Measurements from ENCODE around the gene PNMT. TPM values are rescaled to one million over a fixed set of nuclear protein-coding genes. Genes with fewer than 3 reads are reported as not detected.
"Not testable (repeated sequence)": the region's sequence is repeated elsewhere in the genome, so short reads cannot be mapped to it uniquely, and the experiment has no call there.

PNMT gene
- polyA plus RNA-seq, 3 donors from 2014 or later: 1.4 to 1.6 TPM; not detected in 1

DNA sequence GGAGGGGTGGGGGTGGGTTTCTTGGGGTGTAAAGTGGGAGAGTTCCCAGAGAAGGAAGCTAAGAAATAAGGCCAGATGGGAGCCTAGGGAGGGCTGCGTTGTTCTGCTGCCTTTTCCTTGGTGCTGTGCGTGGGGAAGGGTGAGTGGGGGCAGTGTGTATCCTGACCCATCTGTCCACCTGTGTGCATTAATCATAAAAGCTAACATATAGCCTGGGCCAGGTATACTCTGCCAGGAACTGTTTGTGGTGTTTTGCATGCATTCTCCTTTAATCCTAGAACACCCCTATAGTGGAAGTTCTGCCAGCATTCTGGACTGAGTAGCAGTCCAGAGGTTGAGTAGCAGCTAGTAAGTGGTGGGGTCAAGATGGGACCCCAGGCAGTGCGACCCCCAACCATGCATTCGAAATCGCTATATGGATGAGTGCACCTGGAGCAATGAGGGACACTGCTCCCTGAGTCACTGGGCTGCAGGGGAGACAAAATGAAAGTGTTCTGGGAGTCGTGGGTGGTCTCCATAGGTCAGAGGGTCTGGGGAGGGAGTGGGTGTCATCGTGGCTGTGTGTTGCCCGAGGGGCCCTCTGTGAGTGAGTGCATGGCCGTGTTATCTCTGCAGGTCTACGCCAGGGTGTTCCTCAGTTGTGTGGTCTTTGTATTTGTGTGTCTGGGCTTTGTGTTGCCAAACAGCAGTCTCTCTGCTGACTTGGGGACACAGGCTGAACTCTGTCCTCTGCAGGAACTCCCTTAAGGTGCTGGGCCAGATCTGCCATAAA, 32.9 kb downstream of the PNMT start:
- peak overlapping the region in 5 of 6 donors; percentile 11 to 58 (median 43) for H3K27ac Mint-ChIP-seq
- H3K4me3 Mint-ChIP-seq: peak overlapping the region in 4 of 5 donors; percentile 24 to 60 (median 46)
- H3K36me3 Mint-ChIP-seq: peaks cover 3 to 4% (median 3%) of the 10 kb centered on the region in 3 donors
- DNase-seq: no peak
- peaks cover 2 to 13% (median 7%) of the 10 kb centered on the region in 3 donors for H3K27me3 Mint-ChIP-seq (ENCODE audit: low read depth in 3 of 3)
- H3K9me3 Mint-ChIP-seq: no peaks in the 10 kb centered on the region
- peaks cover 35 to 38% of the 10 kb centered on the region in 2 donors for H3K4me1 Mint-ChIP-seq

GRCh38 chr17:39701784-39702422, 33.6 kb downstream of the PNMT start:
- Mint-ChIP-seq H3K36me3 (peaks cover 3 to 4% (median 3%) of the 10 kb centered on the region in 3 donors), H3K27me3 (ENCODE audit: low read depth in 3 of 3) (peaks cover 2 to 13% (median 7%) of the 10 kb centered on the region in 3 donors), H3K27ac (peak overlapping the region in 2 of 6 donors; percentile 43 to 58), H3K4me1 (peaks cover 42 to 46% of the 10 kb centered on the region in 2 donors), H3K4me3 (peak overlapping the region in 1 of 5 donors; percentile 5), H3K9me3 (no peaks in the 10 kb centered on the region)
- no peak for DNase-seq

GRCh38 chr17:39702901-39703893, 34.9 kb downstream of the PNMT start:
- H3K27ac Mint-ChIP-seq: peak overlapping the region; percentile 2 to 85 (median 70)
- H3K27me3 Mint-ChIP-seq (ENCODE audit: low read depth in 3 of 3): peaks cover 0 to 9% (median 7%) of the 10 kb centered on the region in 3 donors
- peaks cover 55 to 58% of the 10 kb centered on the region in 2 donors for H3K4me1 Mint-ChIP-seq
- peak in 1 of 3 donors; percentile 15 for DNase-seq
- no peaks in the 10 kb centered on the region for H3K9me3 Mint-ChIP-seq
- no peaks in the 10 kb centered on the region for H3K36me3 Mint-ChIP-seq
- H3K4me3 Mint-ChIP-seq: peak overlapping the region in 3 of 5 donors; percentile 2 to 36 (median 35)

DNA sequence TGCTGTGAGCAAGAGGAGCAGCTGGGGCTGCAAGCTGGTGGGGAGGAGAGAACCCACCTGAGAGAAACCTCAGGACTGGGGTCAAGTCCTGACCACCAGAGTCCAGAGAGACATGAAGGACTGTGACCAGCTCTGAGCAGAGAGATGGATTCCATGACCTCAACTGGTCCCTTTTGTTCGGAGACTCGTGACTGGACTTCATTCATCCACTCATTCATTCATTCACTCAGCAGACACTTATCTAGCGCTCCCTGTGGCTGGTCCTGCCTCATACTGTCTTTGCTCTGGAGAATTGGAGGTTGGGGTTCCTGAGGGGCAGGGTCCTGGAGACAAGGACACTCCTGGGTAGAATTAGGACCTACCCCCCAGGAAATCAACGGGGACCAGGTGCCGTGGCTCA, 35.7 kb downstream of the PNMT start:
- H3K27me3 Mint-ChIP-seq (ENCODE audit: low read depth in 3 of 3): peaks cover under 1 to 9% (median 7%) of the 10 kb centered on the region in 3 donors
- H3K9me3 Mint-ChIP-seq: no peaks in the 10 kb centered on the region
- H3K36me3 Mint-ChIP-seq: no peaks in the 10 kb centered on the region
- peak overlapping the region in 5 of 6 donors; percentile 33 to 85 (median 75) for H3K27ac Mint-ChIP-seq
- H3K4me3 Mint-ChIP-seq: no peak overlapping the region
- H3K4me1 Mint-ChIP-seq: peaks cover 61 to 66% of the 10 kb centered on the region in 2 donors
- no peak for DNase-seq

DNA sequence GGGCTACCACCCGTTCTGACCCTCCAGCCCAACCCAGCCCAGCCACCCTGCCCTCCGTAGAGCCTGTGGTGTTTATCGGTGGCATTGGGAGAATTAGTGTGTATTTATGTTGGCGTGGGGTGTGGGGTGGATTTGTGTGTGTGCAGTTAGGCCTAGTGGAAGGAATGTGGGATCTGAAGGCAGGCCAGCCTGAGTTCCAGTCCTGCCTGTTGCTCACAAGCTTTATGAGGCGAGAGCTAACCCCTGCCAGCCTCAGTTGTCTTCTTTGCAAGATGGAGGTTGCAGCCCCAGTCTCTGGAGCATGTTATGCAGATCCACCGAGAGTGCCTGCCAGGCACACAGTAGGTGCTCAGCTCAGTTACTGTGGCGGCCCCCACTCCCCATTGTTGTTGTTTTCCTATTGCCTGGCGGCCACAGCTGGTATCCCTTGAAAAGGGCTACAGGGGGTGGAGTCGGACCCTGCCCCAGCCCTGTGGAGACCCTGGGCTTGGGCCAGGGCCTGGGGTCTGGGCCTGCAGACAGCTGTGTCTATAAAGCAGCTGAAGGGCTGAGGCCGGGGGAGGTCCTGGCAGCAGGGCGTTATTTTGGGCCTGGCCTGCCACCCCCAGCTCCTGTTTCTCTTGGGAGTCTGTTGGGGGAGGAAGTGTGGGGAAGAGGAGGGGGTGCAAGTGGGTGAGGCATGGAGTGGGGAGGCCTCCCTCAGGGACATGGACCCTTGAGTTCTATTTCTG, 36.7 kb downstream of the PNMT start:
- Mint-ChIP-seq H3K9me3 (no peaks in the 10 kb centered on the region), H3K27ac (peak overlapping the region in 3 of 6 donors; percentile 23 to 69 (median 30)), H3K4me1 (peaks cover 66 to 70% of the 10 kb centered on the region in 2 donors)

GRCh38 chr17:39705786-39706348, 37.6 kb downstream of the PNMT start:
- Mint-ChIP-seq H3K4me1 (peaks cover 74 to 76% of the 10 kb centered on the region in 2 donors), H3K27ac (peak overlapping the region in 3 of 6 donors; percentile 34 to 93 (median 61))
- no peak for DNase-seq

More for the DNA sequence above, 36.7 kb downstream of the PNMT start:
- no peak for DNase-seq
- Mint-ChIP-seq H3K27me3 (ENCODE audit: low read depth in 3 of 3) (peaks cover 0 to 6% (median 3%) of the 10 kb centered on the region in 3 donors), H3K36me3 (no peaks in the 10 kb centered on the region), H3K4me3 (no peak overlapping the region)

GRCh38 chr17:39706383-39706782, 38.1 kb downstream of the PNMT start:
- Mint-ChIP-seq H3K4me3 (peak overlapping the region in 4 of 5 donors; percentile 38 to 82 (median 68)), H3K4me1 (peaks cover 72 to 76% of the 10 kb centered on the region in 2 donors), H3K9me3 (no peaks in the 10 kb centered on the region), H3K27ac (peak overlapping the region in 5 of 6 donors; percentile 61 to 99 (median 95)), H3K27me3 (ENCODE audit: low read depth in 3 of 3) (peaks cover 0 to 3% (median 2%) of the 10 kb centered on the region in 3 donors), H3K36me3 (no peaks in the 10 kb centered on the region)
- DNase-seq: no peak

More at GRCh38 chr17:39705786-39706348, 37.6 kb downstream of the PNMT start:
- H3K4me3 Mint-ChIP-seq: no peak overlapping the region
- H3K9me3 Mint-ChIP-seq: no peaks in the 10 kb centered on the region
- no peaks in the 10 kb centered on the region for H3K36me3 Mint-ChIP-seq
- peaks cover 0 to 4% (median 3%) of the 10 kb centered on the region in 3 donors for H3K27me3 Mint-ChIP-seq (ENCODE audit: low read depth in 3 of 3)

- Mint-ChIP-seq H3K4me3 (peak overlapping the region; percentile 57 to 94 (median 82)), H3K9me3 (no peaks in the 10 kb centered on the region), H3K4me1 (peaks cover 75 to 77% of the 10 kb centered on the region in 2 donors), H3K36me3 (no peaks in the 10 kb centered on the region), H3K27ac (peak overlapping the region; percentile 86 to 99 (median 95)), H3K27me3 (ENCODE audit: low read depth in 3 of 3) (peaks cover 0 to 3% (median 0%) of the 10 kb centered on the region in 3 donors)
- peak in 2 of 3 donors; percentile 18 to 22 for DNase-seq
Measured at GRCh38 chr17:39706921-39707337, 38.7 kb downstream of the PNMT start.

DNA sequence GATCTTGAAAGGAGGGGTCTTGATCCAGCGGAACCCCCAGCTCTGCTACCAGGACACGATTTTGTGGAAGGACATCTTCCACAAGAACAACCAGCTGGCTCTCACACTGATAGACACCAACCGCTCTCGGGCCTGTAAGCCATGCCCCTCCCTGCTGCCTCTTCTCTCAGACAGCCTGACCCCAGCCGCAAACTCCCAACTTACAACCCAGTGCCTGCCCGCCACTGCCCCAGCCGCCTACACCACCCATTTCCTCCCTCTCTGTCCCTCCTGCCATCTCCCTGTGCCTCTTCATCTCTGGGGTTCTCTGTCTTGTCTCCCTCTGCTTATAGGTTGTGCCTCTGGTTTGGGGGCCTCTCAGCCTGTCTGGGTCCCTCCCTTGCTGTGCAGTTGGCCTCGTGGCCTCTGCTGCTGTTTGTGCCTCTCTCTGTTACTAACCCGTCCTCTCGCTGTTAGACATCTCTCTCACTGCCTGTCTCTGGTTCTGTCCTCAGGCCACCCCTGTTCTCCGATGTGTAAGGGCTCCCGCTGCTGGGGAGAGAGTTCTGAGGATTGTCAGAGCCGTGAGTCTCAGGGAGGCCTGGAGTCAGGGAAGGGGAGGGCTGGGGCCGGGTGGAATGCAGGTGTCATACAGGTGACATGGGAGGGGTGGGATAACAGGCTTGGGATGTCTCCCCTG, 41.2 kb downstream of the PNMT start:
- no peaks in the 10 kb centered on the region for H3K9me3 Mint-ChIP-seq
- peak overlapping the region; percentile 93 to 99 (median 96) for H3K27ac Mint-ChIP-seq
- H3K4me3 Mint-ChIP-seq: peak overlapping the region; percentile 85 to 97 (median 93)
- H3K4me1 Mint-ChIP-seq: peaks cover 66 to 67% of the 10 kb centered on the region in 2 donors
- peaks cover 0 to 8% (median 7%) of the 10 kb centered on the region in 3 donors for H3K36me3 Mint-ChIP-seq
- peak; percentile 75 to 79 (median 79) for DNase-seq
- peaks cover 0 to 4% (median 0%) of the 10 kb centered on the region in 3 donors for H3K27me3 Mint-ChIP-seq (ENCODE audit: low read depth in 3 of 3)

DNA sequence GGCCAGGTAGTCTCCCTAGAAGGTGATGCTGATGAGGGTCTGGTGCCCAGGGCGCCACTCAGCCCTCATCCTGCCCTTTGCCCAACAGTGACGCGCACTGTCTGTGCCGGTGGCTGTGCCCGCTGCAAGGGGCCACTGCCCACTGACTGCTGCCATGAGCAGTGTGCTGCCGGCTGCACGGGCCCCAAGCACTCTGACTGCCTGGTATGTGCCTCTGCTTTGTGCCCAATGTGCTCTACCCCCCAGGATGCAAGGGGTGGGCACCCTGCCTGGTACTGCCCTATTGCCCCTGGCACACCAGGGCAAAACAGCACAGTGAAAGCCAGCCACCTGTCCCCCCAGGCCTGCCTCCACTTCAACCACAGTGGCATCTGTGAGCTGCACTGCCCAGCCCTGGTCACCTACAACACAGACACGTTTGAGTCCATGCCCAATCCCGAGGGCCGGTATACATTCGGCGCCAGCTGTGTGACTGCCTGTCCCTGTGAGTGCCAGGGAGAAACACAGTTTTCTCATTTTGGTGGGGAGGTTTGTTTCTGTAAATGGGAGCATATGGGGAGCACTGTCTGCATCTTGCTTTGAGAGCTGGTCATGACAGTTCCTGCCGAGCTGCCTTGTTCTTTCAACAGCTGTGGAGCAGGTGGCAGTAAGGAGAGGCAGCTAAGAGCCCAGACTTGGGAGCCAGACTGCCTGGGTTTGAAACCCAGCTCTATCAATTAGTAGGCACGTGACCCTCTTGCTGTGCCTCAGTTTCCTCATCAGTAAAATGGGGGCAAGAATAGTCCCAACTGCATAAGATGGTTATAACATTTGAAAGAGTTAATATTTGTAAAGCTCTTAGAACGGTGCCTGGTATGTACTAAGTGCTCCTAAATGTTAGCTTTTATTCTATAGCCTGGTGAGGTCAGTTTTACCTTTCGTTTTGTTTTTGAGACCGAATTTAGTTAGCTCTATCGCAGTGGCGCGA, 42.0 kb downstream of the PNMT start:
- DNase-seq: peak in 2 of 3 donors; percentile 19 to 28
- Mint-ChIP-seq H3K27ac (peak overlapping the region; percentile 93 to 99 (median 96)), H3K36me3 (peaks cover 0 to 8% (median 7%) of the 10 kb centered on the region in 3 donors), H3K4me1 (peaks cover 66 to 67% of the 10 kb centered on the region in 2 donors), H3K9me3 (no peaks in the 10 kb centered on the region), H3K4me3 (peak overlapping the region; percentile 85 to 97 (median 93)), H3K27me3 (ENCODE audit: low read depth in 3 of 3) (peaks cover 0 to 4% (median 0%) of the 10 kb centered on the region in 3 donors)

GRCh38 chr17:39711071-39711470, 42.8 kb downstream of the PNMT start:
- Mint-ChIP-seq H3K27ac (peak overlapping the region; percentile 93 to 99 (median 96)), H3K4me1 (peaks cover 63 to 67% of the 10 kb centered on the region in 2 donors), H3K4me3 (peak overlapping the region; percentile 32 to 94 (median 86))
- not testable (repeated sequence) for H3K36me3 Mint-ChIP-seq; DNase-seq; H3K9me3 Mint-ChIP-seq; H3K27me3 Mint-ChIP-seq (ENCODE audit: low read depth in 3 of 3)

Measured in immature natural killer cell (primary cell).